ENCODE data around the gene DVL2. TPM values are rescaled to one million over a fixed set of nuclear protein-coding genes. Genes with fewer than 3 reads are reported as not detected.

DVL2 gene
- total RNA-seq, 1 experiment from 2014 or later = 67.3 TPM

GRCh38 chr17:7242717-7243452 is 8.6 kb upstream of the DVL2 start (continued):
- no peak for TF ChIP-seq ESRRA (CRISPR knock-in tag; IDR thresholded peaks at IDR 0.05; ENCODE audit: borderline replicate concordance)
- TF ChIP-seq ZNF138 (CRISPR knock-in tag; conservative IDR thresholded peaks at IDR 0.05) = no peak
- no peak for TF ChIP-seq E2F5 (CRISPR knock-in tag; IDR thresholded peaks at IDR 0.05)
- TF ChIP-seq ZNF263 (CRISPR knock-in tag; IDR thresholded peaks at IDR 0.05; ENCODE audit: low read depth) = no peak
- TF ChIP-seq ZSCAN18 (CRISPR knock-in tag; IDR thresholded peaks at IDR 0.05) = no peak
- no peak; the same call in 1 of the 2 replicates for TF ChIP-seq CDX4 (CRISPR knock-in tag; IDR thresholded peaks at IDR 0.05; ENCODE audit: borderline replicate concordance)
- TF ChIP-seq, protein P1, sequence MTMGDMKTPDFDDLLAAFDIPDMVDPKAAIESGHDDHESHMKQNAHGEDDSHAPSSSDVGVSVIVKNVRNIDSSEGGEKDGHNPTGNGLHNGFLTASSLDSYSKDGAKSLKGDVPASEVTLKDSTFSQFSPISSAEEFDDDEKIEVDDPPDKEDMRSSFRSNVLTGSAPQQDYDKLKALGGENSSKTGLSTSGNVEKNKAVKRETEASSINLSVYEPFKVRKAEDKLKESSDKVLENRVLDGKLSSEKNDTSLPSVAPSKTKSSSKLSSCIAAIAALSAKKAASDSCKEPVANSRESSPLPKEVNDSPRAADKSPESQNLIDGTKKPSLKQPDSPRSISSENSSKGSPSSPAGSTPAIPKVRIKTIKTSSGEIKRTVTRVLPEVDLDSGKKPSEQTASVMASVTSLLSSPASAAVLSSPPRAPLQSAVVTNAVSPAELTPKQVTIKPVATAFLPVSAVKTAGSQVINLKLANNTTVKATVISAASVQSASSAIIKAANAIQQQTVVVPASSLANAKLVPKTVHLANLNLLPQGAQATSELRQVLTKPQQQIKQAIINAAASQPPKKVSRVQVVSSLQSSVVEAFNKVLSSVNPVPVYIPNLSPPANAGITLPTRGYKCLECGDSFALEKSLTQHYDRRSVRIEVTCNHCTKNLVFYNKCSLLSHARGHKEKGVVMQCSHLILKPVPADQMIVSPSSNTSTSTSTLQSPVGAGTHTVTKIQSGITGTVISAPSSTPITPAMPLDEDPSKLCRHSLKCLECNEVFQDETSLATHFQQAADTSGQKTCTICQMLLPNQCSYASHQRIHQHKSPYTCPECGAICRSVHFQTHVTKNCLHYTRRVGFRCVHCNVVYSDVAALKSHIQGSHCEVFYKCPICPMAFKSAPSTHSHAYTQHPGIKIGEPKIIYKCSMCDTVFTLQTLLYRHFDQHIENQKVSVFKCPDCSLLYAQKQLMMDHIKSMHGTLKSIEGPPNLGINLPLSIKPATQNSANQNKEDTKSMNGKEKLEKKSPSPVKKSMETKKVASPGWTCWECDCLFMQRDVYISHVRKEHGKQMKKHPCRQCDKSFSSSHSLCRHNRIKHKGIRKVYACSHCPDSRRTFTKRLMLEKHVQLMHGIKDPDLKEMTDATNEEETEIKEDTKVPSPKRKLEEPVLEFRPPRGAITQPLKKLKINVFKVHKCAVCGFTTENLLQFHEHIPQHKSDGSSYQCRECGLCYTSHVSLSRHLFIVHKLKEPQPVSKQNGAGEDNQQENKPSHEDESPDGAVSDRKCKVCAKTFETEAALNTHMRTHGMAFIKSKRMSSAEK (CRISPR knock-in tag; IDR thresholded peaks at IDR 0.05; ENCODE audit: borderline replicate concordance) = peak; percentile 85; the same call in 1 of the 2 replicates
- TF ChIP-seq, protein P2, sequence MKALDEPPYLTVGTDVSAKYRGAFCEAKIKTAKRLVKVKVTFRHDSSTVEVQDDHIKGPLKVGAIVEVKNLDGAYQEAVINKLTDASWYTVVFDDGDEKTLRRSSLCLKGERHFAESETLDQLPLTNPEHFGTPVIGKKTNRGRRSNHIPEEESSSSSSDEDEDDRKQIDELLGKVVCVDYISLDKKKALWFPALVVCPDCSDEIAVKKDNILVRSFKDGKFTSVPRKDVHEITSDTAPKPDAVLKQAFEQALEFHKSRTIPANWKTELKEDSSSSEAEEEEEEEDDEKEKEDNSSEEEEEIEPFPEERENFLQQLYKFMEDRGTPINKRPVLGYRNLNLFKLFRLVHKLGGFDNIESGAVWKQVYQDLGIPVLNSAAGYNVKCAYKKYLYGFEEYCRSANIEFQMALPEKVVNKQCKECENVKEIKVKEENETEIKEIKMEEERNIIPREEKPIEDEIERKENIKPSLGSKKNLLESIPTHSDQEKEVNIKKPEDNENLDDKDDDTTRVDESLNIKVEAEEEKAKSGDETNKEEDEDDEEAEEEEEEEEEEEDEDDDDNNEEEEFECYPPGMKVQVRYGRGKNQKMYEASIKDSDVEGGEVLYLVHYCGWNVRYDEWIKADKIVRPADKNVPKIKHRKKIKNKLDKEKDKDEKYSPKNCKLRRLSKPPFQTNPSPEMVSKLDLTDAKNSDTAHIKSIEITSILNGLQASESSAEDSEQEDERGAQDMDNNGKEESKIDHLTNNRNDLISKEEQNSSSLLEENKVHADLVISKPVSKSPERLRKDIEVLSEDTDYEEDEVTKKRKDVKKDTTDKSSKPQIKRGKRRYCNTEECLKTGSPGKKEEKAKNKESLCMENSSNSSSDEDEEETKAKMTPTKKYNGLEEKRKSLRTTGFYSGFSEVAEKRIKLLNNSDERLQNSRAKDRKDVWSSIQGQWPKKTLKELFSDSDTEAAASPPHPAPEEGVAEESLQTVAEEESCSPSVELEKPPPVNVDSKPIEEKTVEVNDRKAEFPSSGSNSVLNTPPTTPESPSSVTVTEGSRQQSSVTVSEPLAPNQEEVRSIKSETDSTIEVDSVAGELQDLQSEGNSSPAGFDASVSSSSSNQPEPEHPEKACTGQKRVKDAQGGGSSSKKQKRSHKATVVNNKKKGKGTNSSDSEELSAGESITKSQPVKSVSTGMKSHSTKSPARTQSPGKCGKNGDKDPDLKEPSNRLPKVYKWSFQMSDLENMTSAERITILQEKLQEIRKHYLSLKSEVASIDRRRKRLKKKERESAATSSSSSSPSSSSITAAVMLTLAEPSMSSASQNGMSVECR (CRISPR knock-in tag; IDR thresholded peaks at IDR 0.05; ENCODE audit: borderline replicate concordance) = no peak; the same call in 1 of the 2 replicates
- no peak for TF ChIP-seq PREB (CRISPR knock-in tag; IDR thresholded peaks at IDR 0.05; ENCODE audit: borderline replicate concordance)
- no peak for TF ChIP-seq GRHL2 (CRISPR knock-in tag; IDR thresholded peaks at IDR 0.05; ENCODE audit: insufficient replicate concordance, severe bottlenecking)
- TF ChIP-seq NFATC4 (CRISPR knock-in tag; IDR thresholded peaks at IDR 0.05) = peak; percentile 46; the same call in 1 of the 2 replicates
- TF ChIP-seq ETV6 (CRISPR knock-in tag; IDR thresholded peaks at IDR 0.05) = 0 out of 2 replicates have a peak, but pooled peaks have one; percentile 15
- 0 out of 2 replicates have a peak, but pooled peaks have one; percentile 33 for TF ChIP-seq TEAD1 (CRISPR knock-in tag; IDR thresholded peaks at IDR 0.05)
- TF ChIP-seq, protein P3, sequence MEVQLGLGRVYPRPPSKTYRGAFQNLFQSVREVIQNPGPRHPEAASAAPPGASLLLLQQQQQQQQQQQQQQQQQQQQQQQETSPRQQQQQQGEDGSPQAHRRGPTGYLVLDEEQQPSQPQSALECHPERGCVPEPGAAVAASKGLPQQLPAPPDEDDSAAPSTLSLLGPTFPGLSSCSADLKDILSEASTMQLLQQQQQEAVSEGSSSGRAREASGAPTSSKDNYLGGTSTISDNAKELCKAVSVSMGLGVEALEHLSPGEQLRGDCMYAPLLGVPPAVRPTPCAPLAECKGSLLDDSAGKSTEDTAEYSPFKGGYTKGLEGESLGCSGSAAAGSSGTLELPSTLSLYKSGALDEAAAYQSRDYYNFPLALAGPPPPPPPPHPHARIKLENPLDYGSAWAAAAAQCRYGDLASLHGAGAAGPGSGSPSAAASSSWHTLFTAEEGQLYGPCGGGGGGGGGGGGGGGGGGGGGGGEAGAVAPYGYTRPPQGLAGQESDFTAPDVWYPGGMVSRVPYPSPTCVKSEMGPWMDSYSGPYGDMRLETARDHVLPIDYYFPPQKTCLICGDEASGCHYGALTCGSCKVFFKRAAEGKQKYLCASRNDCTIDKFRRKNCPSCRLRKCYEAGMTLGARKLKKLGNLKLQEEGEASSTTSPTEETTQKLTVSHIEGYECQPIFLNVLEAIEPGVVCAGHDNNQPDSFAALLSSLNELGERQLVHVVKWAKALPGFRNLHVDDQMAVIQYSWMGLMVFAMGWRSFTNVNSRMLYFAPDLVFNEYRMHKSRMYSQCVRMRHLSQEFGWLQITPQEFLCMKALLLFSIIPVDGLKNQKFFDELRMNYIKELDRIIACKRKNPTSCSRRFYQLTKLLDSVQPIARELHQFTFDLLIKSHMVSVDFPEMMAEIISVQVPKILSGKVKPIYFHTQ (CRISPR knock-in tag; IDR thresholded peaks at IDR 0.05) = peak; percentile 66; the same call in 1 of the 2 replicates
- TF ChIP-seq CREM (CRISPR knock-in tag; IDR thresholded peaks at IDR 0.05) = no peak
- TF ChIP-seq, protein P4, sequence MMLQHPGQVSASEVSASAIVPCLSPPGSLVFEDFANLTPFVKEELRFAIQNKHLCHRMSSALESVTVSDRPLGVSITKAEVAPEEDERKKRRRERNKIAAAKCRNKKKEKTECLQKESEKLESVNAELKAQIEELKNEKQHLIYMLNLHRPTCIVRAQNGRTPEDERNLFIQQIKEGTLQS (CRISPR knock-in tag; conservative IDR thresholded peaks at IDR 0.05) = no peak
- 0 out of 2 replicates have a peak, but pooled peaks have one; percentile 24 for TF ChIP-seq RORB (CRISPR knock-in tag; IDR thresholded peaks at IDR 0.05)
- TF ChIP-seq SMAD3 (CRISPR knock-in tag; IDR thresholded peaks at IDR 0.05; ENCODE audit: borderline replicate concordance) = peak; percentile 52; the same call in 1 of the 2 replicates
